Lung (tissue), 12 donors: Measurements from ENCODE around the gene ZNF185. TPM values are rescaled to one million over a fixed set of nuclear protein-coding genes. Genes with fewer than 3 reads are reported as not detected.

Experiments used
- ATAC-seq: fragments of 200-7000 bp; cut with Tn5 transposase; one replicate; pipeline ENCODE4 v1.9.1; 2020; ENCODE audit warnings: moderate number of reproducible peaks; ENCODE audit not compliant: insufficient read depth, low FRiP score
- DNase-seq, 3 donors: peaks; one replicate each; pipeline ENCODE4 v3.0.0-alpha.2; 2013 to 2017
- H3K27ac ChIP-seq, 2 donors: one replicate each; pipeline ENCODE4 v1.5.1; 2013; ENCODE audit warnings: mild to moderate bottlenecking in 2 of 2, moderate library complexity in 2 of 2, control low read depth in 1 of 2, inconsistent platforms in 1 of 2, low read depth in 1 of 2, low read length in 1 of 2
- H3K27me3 ChIP-seq, 3 donors: one replicate each; pipeline ENCODE4 v1.5.1; 2013; ENCODE audit warnings: low read length in 2 of 3; ENCODE audit not compliant: control insufficient read depth in 3 of 3, insufficient read depth in 3 of 3
- H3K36me3 ChIP-seq, 4 donors: one replicate each; pipeline ENCODE4 v1.5.1; 2013; ENCODE audit warnings: low read length in 4 of 4, mild to moderate bottlenecking in 1 of 4, moderate library complexity in 1 of 4; ENCODE audit not compliant: control insufficient read depth in 4 of 4, insufficient read depth in 4 of 4
- H3K4me1 ChIP-seq, 5 donors: one replicate each; pipeline ENCODE4 v1.5.1; 2013; ENCODE audit warnings: low read length in 5 of 5, mild to moderate bottlenecking in 2 of 5, moderate library complexity in 1 of 5; ENCODE audit not compliant: control insufficient read depth in 5 of 5, insufficient read depth in 5 of 5
- H3K4me3 ChIP-seq: one replicate; pipeline ENCODE4 v1.5.1; 2013; ENCODE audit warnings: mild to moderate bottlenecking, control low read depth, moderate library complexity
- H3K9ac ChIP-seq, 2 donors: one replicate each; pipeline ENCODE4 v1.5.1; 2013; ENCODE audit warnings: low read length in 2 of 2, control low read depth in 1 of 2; ENCODE audit not compliant: insufficient read depth in 1 of 2
- H3K9me3 ChIP-seq, 4 donors: one replicate each; pipeline ENCODE4 v1.5.1; 2013; ENCODE audit warnings: low read length in 3 of 4, mild to moderate bottlenecking in 1 of 4, moderate library complexity in 1 of 4; ENCODE audit not compliant: control insufficient read depth in 4 of 4, insufficient read depth in 3 of 4
- CTCF ChIP-seq: IDR thresholded peaks from 2 replicates; pipeline ENCODE4 v1.5.1; 2012; ENCODE audit warnings: mild to moderate bottlenecking; ENCODE audit errors: control extremely low read depth, extremely low read depth
- WGBS, 2 donors: extraction: QIAGEN DNeasy Blood & Tissue Kit; methylation state at CpG; one replicate each; pipeline ENCODE4 v1.1.7; 2013; 5-methylcytosine and 5-hydroxymethylcytosine counted together
- polyA plus RNA-seq, 2 donors: library from polyadenylated mRNA; stranded (reverse); fragments of 200-250 nt; gene quantifications; one replicate each; pipeline ENCODE4 v1.2.1, GENCODE V29; 2013
- total RNA-seq, 2 donors: library from RNA; depleted of rRNA in 1 of 2; stranded (reverse); fragments of >200 nt in 1 of 2; gene quantifications; one replicate each; pipeline ENCODE4 v1.2.1, GENCODE V29; 2014 to 2021
- donor health status: control.
- donor health status: control.
- donor health status: Bipolar disorder and iron deficiency.
- donor health status: healthy.
- donor health status: DM: yes; HTN: yes; CAD: no.

Gene ZNF185
- total and polyA plus RNA-seq, 4 donors, result 6.1 to 15.8 (median 10.7) TPM

GRCh38 chrX:152881289-152881688 is 16.6 kb upstream of the ZNF185 start:
- Histone ChIP-seq H3K9me3 (peaks cover 0 to 24% (median 2%) of the 10 kb centered on the region in 4 donors), H3K9ac (no peak overlapping the region), H3K4me3 (no peak overlapping the region), H3K27me3 (peaks cover 0 to 5% (median 0%) of the 10 kb centered on the region in 3 donors), H3K4me1 (no peaks in the 10 kb centered on the region), H3K36me3 (no peaks in the 10 kb centered on the region), H3K27ac (no peak overlapping the region)
- WGBS, 2 donors, result 87 to 90% methylated on average over 2 of the region's 2 CpGs
- ATAC-seq (no peak), DNase-seq (no peak)
- no peak for TF ChIP-seq CTCF

- DNase-seq (no peak), ATAC-seq (no peak)
- no peaks in the 10 kb centered on the region for H3K4me1 ChIP-seq
- H3K36me3 ChIP-seq, result no peaks in the 10 kb centered on the region
- H3K27ac ChIP-seq, result no peak overlapping the region
- no peak for TF ChIP-seq CTCF
- 51 to 80% methylated on average over 6 of the region's 6 CpGs for WGBS, 2 donors
- H3K27me3 ChIP-seq, result no peaks in the 10 kb centered on the region
- H3K9me3 ChIP-seq, result peaks cover 0 to 14% (median 0%) of the 10 kb centered on the region in 4 donors
- H3K9ac ChIP-seq, result no peak overlapping the region
- no peak overlapping the region for H3K4me3 ChIP-seq
Measured at GRCh38 chrX:152884171-152884570, 13.7 kb upstream of the ZNF185 start.

GRCh38 chrX:152886716-152887115 is 11.2 kb upstream of the ZNF185 start:
- DNase-seq (no peak), ATAC-seq (no peak)
- Histone ChIP-seq H3K9me3 (peaks cover 0 to 12% (median 0%) of the 10 kb centered on the region in 4 donors), H3K4me3 (no peak overlapping the region), H3K36me3 (no peaks in the 10 kb centered on the region), H3K9ac (no peak overlapping the region), H3K27me3 (peaks cover 0 to 7% (median 0%) of the 10 kb centered on the region in 3 donors), H3K4me1 (no peaks in the 10 kb centered on the region), H3K27ac (no peak overlapping the region)
- no peak for TF ChIP-seq CTCF
- WGBS, 2 donors, result 56 to 59% methylated on average over 3 of the region's 3 CpGs

- Histone ChIP-seq H3K4me1 (no peaks in the 10 kb centered on the region), H3K9me3 (peaks cover 0 to 5% (median 0%) of the 10 kb centered on the region in 4 donors), H3K27me3 (peaks cover 0 to 7% (median 0%) of the 10 kb centered on the region in 3 donors), H3K27ac (no peak overlapping the region), H3K4me3 (no peak overlapping the region), H3K36me3 (no peaks in the 10 kb centered on the region), H3K9ac (no peak overlapping the region)
- no peak for DNase-seq
- WGBS, 2 donors, result 72 to 88% methylated on average over 4 of the region's 4 CpGs
- no peak for ATAC-seq
- no peak for TF ChIP-seq CTCF
Measured at GRCh38 chrX:152892499-152892898, 5.4 kb upstream of the ZNF185 start.
